Right forelimb (tissue), 1 donor: Measurements from ENCODE around the gene PTPN23.
"Not testable (repeated sequence)": the region's sequence is repeated elsewhere in the genome, so short reads cannot be mapped to it uniquely, and the experiment has no call there.

Experiments used
- DNase-seq: peaks from one replicate; pipeline ENCODE4 v3.0.0-alpha.2; 2018

PTPN23 gene

GRCh38 chr3:47452453-47453215 lies 71.8 kb downstream of the PTPN23 start:
- no peak for DNase-seq

DNA sequence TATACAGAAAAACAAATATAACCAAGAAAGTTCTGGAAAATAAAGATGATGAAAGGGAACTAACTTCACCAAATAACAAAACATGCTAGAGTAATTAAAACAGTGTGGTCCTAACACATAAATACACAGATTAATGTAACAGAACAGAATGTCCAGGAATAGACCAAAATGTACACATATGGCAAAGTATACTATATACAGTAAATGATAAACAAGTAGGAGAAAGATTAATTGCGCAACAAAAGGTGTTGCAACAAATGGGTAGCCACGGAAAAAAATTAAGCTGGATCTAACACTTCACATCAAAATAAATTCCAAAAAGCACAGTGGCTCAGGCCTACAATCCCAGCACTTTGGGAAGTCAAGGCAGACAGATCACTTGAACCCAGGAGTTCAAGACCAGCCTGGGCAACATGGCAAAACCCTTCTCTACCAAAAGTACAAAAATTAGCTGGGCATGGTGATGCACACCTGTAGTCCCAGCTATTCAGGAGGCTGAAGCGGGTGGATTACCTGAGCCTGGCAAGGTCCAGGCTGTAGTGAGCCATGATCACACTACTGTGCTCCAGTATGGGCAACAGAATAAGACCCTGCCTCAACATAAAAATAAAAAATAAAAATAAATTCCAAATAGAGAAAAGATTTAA lies 75.1 kb downstream of the PTPN23 start:
- DNase-seq: no peak

DNA sequence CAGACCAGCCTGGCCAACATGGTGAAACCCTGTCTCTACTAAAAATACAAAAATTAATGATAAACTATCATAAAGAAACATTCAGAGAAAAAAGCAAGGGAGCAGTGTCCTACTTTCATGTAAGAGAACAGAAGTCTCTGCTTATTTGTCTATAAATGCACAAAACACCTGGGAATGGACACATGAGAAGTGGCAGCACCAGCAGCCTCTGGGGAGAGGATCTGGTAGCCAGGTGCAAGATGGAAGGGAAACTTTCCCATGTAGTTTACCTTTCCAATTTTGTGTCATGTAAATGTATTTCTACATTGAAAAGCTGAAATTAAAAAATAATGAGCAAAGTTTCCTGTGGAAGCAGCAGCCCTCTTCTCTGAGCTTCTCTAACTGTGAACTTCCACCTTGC lies 76.2 kb downstream of the PTPN23 start:
- DNase-seq: no peak

DNA sequence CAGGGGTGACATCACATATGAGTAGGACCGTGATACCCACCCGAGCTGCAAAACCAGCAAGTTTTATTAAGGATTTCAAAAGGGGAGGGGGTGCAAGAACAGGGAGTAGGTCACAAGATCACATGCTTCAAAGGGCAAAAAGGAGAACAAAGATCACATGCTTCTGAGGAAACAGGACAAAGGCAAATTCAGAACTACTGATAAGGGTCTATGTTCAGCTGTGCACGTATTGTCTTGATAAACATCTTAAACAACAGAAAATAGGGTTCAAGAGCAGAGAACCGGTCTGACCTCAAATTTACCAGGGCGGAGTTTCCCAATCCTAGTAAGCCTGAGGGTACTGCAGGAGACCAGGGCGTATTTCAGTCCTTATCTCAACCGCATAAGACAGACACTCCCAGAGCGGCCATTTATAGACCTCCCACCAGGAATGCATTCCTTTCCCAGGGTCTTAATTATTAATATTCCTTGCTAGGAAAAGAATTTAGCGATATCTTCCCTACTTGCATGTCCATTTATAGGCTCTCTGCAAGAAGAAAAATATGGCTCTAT lies 78.8 kb downstream of the PTPN23 start:
- DNase-seq: not testable (repeated sequence)
